Measurements from ENCODE around the gene SHROOM3. TPM values are rescaled to one million over a fixed set of nuclear protein-coding genes. Genes with fewer than 3 reads are reported as not detected.

The SHROOM3 gene
- total and polyA plus RNA-seq, 12 donors, result 1.1 to 16.2 (median 8.8) TPM

DNA sequence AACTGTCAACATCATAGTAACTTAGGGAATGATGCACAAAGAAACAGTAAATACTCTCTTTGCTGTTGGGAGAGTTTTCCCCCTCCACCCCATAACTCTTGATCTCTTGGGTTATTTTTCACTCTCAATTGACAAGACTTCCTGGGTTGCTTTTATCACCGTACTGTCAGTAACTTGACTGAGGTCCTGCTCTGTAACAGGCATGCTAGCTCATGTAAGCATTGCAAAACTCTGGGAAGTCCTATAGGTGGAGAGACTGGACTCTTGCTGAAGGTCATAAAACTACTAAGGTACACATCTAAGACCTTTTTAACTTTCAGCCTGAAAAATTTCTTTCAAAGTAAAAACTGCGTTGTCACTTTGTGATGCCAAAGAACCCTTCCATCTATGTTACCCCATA is 10.9 kb downstream of the SHROOM3 start:
- TF ChIP-seq, protein P1, sequence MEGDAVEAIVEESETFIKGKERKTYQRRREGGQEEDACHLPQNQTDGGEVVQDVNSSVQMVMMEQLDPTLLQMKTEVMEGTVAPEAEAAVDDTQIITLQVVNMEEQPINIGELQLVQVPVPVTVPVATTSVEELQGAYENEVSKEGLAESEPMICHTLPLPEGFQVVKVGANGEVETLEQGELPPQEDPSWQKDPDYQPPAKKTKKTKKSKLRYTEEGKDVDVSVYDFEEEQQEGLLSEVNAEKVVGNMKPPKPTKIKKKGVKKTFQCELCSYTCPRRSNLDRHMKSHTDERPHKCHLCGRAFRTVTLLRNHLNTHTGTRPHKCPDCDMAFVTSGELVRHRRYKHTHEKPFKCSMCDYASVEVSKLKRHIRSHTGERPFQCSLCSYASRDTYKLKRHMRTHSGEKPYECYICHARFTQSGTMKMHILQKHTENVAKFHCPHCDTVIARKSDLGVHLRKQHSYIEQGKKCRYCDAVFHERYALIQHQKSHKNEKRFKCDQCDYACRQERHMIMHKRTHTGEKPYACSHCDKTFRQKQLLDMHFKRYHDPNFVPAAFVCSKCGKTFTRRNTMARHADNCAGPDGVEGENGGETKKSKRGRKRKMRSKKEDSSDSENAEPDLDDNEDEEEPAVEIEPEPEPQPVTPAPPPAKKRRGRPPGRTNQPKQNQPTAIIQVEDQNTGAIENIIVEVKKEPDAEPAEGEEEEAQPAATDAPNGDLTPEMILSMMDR (IDR thresholded peaks at IDR 0.05), result no peak
- TF ChIP-seq POLR2A (IDR thresholded peaks at IDR 0.05), result no peak
- H3K36me3 ChIP-seq (replicated peaks in 1 of 2), result no peaks in the 10 kb centered on the region
- no peak overlapping the region for H3K27ac ChIP-seq
- no peaks in the 10 kb centered on the region for H3K9me3 ChIP-seq (replicated peaks in 1 of 3)
- H3K4me3 ChIP-seq, result no peak overlapping the region
- WGBS, 4 donors, result 89 to 100% (median 93%) methylated on average over 2 of the region's 2 CpGs
- no peak for DNase-seq
- H3K27me3 ChIP-seq, result no peaks in the 10 kb centered on the region
- no peaks in the 10 kb centered on the region for H3K4me1 ChIP-seq (replicated peaks in 1 of 2)
- intact Hi-C loops (cut with DNase I), result no loop called here

DNA sequence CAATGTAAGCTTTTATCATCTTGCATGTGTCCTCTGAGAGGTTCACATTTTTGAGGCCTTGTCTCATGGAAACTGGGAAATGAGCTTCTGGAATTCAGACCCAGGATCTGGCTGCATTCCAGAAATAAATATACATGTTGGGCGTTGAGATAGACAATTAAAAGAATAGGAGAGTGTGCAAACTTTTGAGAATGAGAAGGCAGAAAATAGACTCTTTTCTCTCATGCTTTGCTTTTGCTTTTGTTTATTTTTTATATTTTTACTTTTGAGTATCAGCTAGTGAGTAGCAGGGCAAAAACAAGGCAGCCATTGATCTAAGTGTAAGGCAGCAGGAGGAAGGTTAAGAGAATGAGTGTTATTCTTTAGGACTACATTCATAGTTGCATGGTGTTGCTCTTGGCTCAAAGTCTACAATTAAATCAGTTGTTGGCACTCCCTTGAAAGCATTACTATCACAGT is 12.4 kb downstream of the SHROOM3 start:
- Histone ChIP-seq H3K4me1 (replicated peaks in 1 of 2) (no peaks in the 10 kb centered on the region), H3K36me3 (replicated peaks in 1 of 2) (no peaks in the 10 kb centered on the region), H3K27me3 (no peaks in the 10 kb centered on the region), H3K9me3 (replicated peaks in 1 of 3) (no peaks in the 10 kb centered on the region), H3K4me3 (no peak overlapping the region), H3K27ac (no peak overlapping the region)
- 30 to 65% (median 52%) methylated on average over 1 of the region's 1 CpG for WGBS, 4 donors
- intact Hi-C loops (cut with DNase I), result no loop called here
- TF ChIP-seq, protein P1 (IDR thresholded peaks at IDR 0.05), result no peak
- TF ChIP-seq POLR2A (IDR thresholded peaks at IDR 0.05), result no peak
- DNase-seq, result no peak

DNA sequence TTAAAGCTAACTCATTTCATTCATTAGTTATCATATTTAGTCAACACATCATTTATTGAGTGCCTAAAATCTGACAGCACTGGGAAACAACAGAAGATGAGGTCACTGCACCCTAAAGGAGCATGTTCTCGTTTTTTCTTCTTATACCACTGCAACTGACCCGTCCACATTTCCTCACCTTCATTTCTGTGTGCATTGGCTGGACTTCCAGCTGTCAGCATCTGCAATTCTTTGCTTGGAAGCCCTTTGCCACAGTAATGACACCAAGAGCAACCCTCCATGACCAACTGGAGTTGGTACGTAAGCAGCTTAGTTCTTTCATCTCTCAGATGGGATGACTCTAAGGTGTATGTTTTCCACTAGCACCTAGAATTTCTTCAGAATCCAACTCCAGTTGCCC is 13.2 kb downstream of the SHROOM3 start:
- intact Hi-C loops (cut with DNase I), result no loop called here
- H3K9me3 ChIP-seq (replicated peaks in 1 of 3), result no peaks in the 10 kb centered on the region
- no peak for TF ChIP-seq POLR2A (IDR thresholded peaks at IDR 0.05)
- TF ChIP-seq, protein P1 (IDR thresholded peaks at IDR 0.05), result no peak
- no peaks in the 10 kb centered on the region for H3K27me3 ChIP-seq
- no peaks in the 10 kb centered on the region for H3K36me3 ChIP-seq (replicated peaks in 1 of 2)
- WGBS, 4 donors, result 74 to 86% (median 80%) methylated on average over 3 of the region's 3 CpGs
- H3K4me3 ChIP-seq, result no peak overlapping the region
- H3K27ac ChIP-seq, result no peak overlapping the region
- no peak for DNase-seq
- H3K4me1 ChIP-seq (replicated peaks in 1 of 2), result no peaks in the 10 kb centered on the region

DNA sequence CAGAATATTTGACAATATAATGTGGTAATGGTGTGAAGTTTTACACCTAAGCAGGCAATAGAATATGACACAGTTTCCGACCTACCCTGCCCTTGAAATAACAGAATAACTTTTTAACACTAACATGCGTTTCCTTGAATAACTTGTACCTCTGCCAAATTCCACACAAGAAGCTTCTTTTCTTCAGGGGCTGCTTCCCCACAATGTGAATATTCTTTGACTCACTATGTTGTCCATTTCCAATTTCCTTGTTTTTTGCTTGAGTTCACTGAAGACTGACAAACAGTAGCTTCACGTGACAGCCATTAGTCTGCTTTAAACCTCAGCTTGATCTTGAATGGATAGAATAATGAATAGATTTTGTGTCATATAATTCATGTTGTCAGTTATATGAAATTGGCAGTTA is 14.3 kb downstream of the SHROOM3 start:
- Histone ChIP-seq H3K4me1 (replicated peaks in 1 of 2) (no peaks in the 10 kb centered on the region), H3K27me3 (no peaks in the 10 kb centered on the region), H3K4me3 (no peak overlapping the region), H3K27ac (no peak overlapping the region), H3K9me3 (replicated peaks in 1 of 3) (no peaks in the 10 kb centered on the region), H3K36me3 (replicated peaks in 1 of 2) (no peaks in the 10 kb centered on the region)
- no peak for TF ChIP-seq POLR2A (IDR thresholded peaks at IDR 0.05)
- TF ChIP-seq, protein P1 (IDR thresholded peaks at IDR 0.05), result no peak
- DNase-seq, result no peak
- WGBS, 4 donors, result 41 to 50% (median 45%) methylated on average over 3 of the region's 3 CpGs
- intact Hi-C loops (cut with DNase I), result no loop called here

Data from adrenal gland (tissue), 12 donors.